Epithelial cell of proximal tubule (primary cell): Measurements from ENCODE around the gene TNS4. TPM values are rescaled to one million over a fixed set of nuclear protein-coding genes. Genes with fewer than 3 reads are reported as not detected.

Experiments used
- DNase-seq: peaks from one replicate; pipeline ENCODE4 v3.0.0-alpha.2; 2011; ENCODE audit warnings: low read depth
- H3K4me3 ChIP-seq: 2 replicates; pipeline ENCODE4 v1.5.1; 2011; ENCODE audit warnings: low read depth, mild to moderate bottlenecking, low read length
- CTCF ChIP-seq: conservative IDR thresholded peaks from 2 replicates; pipeline ENCODE4 v1.5.1; 2012; ENCODE audit warnings: low read depth, mild to moderate bottlenecking, low read length
- total RNA-seq: library from RNA; depleted of rRNA; stranded (reverse); fragments of >200 nt; gene quantifications from 2 replicates; pipeline ENCODE4 v1.2.3, GENCODE V29; 2015

The TNS4 gene
- total RNA-seq, 1 donor from 2014 or later: not detected

DNA sequence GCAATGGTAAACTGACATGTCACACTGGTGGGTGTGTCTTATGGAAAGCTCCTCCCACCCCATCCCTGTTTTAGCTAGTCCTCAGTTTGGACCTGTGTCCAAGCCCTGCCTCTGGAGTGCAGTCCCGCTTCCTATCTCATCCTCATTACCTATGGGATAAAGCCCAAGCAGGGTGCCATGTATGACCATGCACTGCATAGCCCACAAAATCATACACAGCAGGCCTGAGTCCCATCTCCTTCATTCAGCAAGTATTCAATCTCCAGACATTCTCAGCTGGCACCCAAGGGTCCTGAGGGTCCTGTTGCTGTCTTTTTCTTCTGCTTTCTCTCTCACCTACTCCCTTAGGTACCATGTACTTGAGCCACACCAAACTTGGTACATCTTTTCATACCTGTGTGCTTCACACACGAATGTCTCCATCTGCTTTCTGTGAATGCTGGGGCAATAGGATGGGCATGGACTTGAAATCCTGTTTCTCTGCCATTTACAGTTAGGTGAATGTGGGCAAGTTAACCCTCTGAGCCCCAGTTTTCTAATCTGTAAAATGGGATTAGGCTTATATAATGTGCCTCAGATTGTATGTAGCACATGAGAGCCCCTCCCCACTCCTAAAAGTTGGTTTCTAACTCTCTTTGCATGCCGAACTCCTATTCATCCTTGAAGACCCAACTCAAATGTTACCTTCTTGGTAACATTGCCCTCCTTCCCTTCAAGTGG, 28.5 kb downstream of the TNS4 start:
- DNase-seq: no peak
- TF ChIP-seq CTCF: no peak

DNA sequence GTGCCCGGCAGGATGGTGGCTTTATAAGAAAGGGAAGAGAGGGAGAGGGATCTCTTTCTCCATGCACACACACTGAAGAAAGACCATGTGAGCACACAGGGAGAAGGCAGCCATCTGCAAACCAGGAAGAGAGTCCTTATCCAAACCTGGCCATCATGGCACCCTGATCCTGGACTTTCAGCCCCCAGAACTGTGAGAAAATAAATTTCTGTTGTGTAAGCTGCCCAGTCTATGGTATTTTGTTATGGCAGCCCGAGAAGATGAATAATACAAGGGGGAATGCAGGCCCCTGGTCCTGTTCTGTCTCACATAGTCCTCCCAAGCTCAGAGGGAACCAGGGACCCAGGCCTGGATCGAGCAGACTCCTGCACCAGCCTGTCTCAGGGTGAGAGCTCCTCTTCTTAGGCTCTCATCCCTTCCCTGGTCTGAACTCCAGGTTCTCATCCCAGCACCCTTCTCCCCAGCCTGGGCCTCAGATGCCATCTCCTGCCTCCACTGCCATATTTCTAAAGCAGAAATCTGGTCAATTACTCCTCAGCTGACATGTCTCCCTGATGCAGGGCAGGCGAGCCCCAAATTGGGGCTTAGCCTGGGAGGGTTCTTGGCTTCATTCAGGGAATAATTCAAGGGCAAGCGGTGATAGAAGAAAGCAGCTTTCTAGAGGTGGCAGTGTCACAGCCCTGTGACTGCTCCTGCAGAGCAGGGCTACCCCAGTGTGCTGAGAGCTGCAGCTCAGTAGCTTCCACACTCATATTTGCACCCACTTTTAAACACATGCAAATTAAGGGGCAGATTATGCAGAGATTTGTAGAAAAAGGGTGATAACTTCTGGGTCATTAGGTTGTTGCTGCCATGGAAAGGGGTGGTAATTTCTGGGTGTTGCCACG, 29.3 kb downstream of the TNS4 start:
- H3K4me3 ChIP-seq: no peak overlapping the region
- no peak for TF ChIP-seq CTCF
- no peak for DNase-seq

More for the DNA sequence above, 28.5 kb downstream of the TNS4 start:
- no peak overlapping the region for H3K4me3 ChIP-seq

DNA sequence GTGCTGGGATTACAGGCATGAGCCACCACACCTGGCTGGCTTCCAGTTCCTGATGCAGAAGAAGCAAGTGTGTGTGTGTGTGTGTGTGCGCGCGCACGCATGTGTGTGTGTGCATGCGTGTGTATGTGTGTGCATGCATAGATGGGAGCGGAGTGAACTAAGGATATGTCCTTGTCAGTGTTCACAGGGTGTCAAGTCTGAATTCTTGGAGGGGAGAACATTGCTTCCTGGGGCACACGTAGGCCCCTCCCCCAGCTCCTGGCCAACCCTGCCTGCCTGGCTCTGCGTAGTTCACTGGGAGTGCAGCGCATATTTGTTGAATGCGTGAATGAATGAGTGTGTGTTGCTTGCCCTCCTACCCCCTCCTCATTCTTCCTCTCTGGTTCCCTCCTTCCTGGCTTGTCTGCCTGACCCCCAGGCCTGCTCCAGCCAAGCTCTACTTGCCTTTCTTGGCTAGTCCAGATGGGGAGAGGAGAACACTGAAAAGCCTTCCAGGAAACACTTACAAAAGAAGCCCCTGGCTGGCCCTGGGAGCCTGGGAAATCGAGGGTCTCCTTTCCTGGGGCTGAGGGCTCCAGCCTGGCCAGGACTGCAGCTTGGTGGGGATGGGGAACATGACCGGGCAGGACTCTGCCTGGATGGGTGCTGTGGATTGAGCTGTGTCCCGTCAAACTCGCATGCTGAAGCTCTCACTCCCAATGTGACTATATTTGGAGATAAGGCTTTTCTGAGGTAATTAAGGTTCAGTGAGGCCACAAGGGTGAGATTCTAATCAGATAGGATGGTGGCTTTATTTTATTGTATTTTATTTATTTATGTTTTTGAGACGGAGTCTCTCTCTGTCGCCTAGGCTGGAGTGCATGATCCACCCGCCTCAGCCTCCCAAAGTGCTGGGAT, 30.2 kb downstream of the TNS4 start:
- H3K4me3 ChIP-seq: no peak overlapping the region
- TF ChIP-seq CTCF: no peak
- DNase-seq: no peak

DNA sequence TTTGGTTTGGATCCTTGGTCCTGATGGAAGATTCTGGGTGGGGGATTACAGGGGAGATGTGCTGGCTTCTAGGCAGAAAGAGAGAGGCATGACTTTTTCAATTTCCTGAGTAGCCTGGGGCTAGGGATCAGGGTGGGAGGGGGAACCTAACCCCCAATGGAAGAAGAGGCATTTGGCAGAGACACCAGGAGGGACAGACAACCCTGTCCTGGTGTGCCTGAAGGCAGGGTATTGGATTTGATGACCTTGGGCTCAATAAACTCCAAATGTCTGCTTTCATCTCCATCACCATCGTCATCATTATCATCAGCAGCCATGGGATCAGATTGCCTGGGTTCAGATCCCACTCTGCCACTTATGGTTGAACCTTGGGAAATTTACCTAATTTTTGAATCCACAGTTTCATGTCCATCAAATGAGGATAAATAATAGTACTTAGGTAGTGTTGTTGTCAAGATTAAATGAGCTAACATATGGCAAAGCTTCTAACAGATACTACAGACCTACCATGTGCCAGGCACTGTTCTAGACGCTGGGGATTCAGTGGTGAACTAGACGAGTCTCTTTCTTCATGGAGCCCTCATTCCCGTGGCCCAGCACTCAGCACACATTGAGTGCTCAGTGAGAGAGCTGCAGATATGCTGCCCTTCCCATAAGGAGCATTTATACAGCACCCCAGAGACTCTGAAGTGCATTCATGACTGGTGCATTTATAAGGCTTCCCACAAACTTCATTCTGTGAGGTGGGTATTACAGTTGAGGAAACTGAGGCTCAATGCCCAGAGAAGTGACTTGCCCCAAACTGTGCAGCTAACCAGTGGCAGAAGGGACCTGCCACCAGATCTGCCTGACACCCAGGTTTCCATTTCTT, 31.4 kb downstream of the TNS4 start:
- H3K4me3 ChIP-seq: no peak overlapping the region
- DNase-seq: no peak
- TF ChIP-seq CTCF: no peak

DNA sequence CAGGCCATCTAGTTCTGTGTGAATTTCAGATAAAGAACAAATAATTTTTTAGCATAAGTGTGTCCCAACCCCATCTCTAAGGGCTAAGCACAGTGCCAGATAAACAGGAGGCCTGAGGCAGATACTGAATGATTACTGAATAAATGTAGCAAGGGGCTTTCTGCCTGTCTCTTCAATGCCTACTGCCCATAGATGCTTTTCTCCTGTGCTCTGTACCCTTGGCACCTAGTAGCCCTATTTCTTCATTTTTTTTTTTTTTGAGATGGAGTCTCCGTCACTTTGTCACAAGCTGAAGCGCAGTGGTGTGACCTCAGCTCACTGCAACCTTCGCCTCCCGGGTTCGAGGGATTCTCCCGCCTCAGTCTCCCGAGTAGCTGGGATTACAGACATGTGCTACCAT, 32.9 kb downstream of the TNS4 start:
- no peak for TF ChIP-seq CTCF
- DNase-seq: no peak
- no peak overlapping the region for H3K4me3 ChIP-seq
